GM19324 (cell line): ENCODE data around the gene MATN3.
A peak's percentile ranks its signal among the peaks of the same experiment; 100 is the strongest.

Source experiments
- ATAC-seq: cut with Tn5 transposase; IDR thresholded peaks from one replicate; pipeline ENCODE4 v1.9.1; 2021; ENCODE audit warnings: mild to moderate bottlenecking, moderate library complexity; ENCODE audit not compliant: unreplicated experiment, low FRiP score

Gene MATN3

DNA sequence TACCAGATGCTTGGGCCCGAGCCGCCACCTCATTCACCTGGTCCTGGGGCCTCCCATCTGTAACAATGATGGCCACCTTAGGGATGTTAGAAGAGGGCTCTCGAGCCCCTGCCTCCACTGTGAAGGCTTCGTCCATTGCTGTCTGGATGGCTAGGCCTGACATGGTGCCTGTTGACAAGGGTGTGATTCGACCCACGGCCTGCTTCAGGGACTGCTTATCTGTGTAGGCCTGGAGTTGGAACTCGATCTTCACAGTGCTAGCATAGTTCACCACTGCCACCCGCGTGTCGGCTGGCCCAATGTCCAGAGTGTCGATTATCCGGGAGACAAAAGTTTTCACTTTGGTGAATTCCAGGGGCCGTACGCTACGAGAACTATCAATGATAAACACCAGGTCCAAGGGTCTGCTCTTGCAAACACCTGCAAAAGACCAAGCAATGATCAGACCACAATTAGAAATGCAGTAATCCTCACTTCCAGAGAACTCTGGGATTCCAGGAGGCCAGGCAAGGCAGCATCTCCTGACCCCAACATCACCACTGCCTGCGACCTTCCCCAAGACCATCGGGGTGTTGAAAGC lies 6.5 kb downstream of the MATN3 start:
- no peak for ATAC-seq

DNA sequence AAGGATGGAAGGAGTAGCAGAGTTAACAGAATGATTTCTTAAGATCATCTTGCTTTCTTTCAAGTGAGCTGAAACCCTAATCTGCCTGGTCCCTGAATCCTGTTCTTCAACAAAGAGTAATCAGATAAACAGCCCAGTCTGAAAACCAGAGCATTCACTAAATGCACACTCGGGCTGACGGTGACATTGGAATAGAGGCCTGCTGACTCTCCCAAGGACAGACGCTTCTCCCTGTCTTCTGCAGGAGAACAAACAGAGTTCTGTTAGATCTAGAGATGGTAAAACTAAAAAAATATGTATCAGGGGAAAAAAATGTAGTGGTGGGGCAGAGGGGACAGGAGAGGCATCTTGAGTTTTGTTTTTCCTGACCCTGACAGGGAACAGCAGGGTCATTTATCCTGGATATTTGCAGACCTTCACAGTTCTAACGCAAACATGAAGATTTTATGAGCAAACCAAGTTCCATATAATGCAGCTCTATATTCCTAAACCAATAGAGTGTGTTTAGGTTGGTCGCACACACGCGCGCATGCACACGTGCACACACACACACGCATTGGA lies 7.3 kb downstream of the MATN3 start:
- no peak for ATAC-seq

DNA sequence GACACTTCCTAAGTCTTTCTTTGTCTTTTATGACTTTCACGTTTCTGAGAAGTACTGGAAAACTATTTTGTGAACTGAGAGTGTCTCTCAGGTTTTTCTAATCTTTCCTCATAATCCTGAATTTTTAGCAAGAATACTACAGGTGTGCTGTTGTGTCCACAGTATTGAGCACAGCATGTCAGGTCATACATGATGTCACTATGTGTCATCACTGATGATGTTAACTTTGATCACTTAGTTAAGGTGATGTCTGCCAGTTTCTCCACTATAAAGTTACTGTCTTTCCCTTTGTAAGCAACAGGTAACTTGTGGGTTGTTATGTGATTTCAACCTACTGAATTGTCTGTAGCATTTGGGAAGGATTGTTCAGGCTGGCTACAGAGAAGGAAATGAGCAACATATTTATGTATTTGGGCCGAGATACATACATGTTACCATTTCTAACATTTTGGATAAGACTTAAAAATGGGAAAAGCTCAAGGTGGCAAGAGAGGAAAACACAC lies 11.1 kb downstream of the MATN3 start:
- no peak for ATAC-seq

DNA sequence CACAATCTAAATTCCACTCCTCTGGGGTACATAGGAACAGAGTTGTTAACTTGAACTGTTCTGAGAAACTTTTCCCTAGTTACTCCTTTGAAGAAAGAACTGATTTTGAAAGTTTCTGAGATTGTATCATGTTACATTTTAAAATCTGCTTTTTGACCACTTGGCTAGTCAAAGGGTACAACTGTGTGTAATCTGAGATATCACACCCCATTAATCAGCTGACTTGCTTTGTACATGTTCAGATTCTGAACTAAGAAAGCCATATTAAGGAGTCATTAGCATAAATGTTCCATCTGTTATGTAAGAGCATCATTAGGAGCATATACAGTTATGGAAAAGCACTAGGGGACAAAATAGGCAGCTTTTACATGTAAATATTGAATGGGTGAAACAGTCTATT lies 18.7 kb downstream of the MATN3 start:
- ATAC-seq = no peak

DNA sequence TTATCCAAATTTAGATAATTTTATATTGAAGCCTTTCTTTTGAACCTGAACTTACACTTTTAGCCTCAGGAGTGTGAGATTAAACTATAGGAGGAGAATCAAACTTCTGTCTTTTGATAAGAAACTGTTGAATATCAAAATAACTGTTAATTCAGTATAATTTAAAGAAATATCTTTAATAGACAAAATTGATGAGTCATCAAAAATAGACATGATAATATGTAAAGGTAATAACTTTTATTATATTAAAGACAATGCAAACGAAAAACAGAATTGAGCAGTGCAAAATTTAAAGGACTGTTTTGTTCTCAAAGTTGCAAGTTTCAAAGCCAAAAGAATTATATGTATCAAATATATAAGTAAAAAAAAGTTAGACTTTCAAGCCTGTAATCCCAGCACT lies 20.6 kb downstream of the MATN3 start:
- no peak for ATAC-seq

DNA sequence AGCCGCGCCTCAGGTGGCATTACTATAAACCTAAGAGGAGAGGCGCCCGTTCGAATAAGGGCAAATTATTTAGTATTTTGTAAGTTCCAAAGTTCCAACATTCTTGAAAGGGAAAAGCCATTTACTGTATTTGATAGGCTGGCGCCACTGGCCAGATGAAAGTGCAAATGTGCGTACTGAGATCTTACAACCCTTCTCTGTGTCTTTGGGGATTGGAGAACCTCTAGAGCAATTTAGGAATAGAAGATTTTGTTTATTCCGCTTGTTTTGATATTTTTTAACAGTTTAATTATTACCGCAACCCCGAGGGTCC lies 22.1 kb downstream of the MATN3 start:
- ATAC-seq = no peak

DNA sequence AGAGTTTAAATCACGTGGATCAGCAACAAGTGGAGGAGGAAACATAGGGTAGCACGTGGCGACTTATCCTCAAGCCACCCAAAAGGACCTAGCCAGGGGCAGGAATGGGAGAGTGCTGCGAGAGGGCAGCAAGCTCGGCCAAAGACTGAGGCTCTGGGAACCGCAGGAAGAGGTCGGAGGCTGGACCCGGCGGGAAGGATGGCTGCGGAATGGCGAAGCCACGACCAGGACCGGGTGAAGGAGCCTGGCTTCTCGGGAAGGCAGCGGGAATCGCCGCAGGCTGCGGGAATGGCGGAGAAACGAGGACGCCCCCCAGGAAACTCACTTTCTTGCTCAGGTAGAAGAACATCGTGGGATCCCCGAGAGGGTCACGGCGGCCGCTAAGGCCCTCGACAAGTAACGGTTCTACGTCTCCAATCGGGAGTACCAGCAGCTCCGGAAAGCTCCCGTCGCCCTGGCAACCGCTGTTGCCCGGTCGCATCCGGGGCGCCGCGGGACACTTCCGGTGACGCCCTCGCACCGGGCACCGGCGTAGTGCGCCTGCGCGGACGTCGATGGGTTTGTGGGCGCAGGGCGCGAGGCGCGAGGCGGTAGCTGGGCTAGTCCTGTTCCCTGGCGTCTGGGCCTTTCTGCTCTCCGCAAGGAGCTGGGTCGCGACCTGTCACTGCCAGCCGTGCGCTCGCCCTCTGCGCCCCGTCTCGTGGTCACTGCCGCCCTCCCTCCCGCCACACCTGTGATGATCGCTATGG lies 22.6 kb downstream of the MATN3 start, which contains the start of gene WDR35:
TSS of gene WDR35 (minus strand) at position 439 of the 749 bp plus-strand sequence. CDS start at position 349, 90 bp downstream.
- peak; percentile 93 for ATAC-seq

DNA sequence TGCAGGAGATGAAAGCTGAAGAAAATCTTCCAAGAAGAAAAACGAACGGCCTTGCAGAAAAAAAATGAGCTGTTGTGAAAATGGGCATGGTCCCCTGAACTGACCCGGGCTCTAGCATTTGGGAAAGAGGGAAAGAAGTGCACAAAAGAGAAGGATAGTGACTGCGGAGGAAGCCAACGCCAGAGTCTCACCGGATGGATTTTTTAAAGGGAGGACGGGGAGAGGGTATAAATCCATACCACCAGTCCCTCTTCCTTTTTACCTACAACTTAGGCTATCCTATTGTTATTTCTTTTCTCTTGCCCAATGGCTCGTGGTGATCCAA lies 23.2 kb downstream of the MATN3 start:
- no peak for ATAC-seq

DNA sequence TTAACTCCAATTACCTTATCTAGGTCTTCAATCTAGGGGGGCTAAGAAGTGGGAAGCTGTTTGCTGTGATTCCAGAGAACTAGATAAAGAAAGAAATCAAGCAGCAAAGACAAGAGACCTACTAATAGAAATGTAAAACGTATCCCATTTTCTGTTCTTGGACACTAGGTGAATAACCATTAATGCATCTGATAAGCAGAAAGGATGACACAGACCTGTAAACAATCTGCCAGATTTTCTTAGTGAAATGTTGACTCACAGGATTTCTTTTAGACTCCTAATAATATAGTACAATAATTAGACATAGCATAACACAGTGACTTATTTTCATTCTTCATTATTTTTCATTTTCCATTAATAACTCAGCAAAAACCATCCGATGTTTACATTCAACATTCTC lies 23.9 kb downstream of the MATN3 start:
- no peak for ATAC-seq

DNA sequence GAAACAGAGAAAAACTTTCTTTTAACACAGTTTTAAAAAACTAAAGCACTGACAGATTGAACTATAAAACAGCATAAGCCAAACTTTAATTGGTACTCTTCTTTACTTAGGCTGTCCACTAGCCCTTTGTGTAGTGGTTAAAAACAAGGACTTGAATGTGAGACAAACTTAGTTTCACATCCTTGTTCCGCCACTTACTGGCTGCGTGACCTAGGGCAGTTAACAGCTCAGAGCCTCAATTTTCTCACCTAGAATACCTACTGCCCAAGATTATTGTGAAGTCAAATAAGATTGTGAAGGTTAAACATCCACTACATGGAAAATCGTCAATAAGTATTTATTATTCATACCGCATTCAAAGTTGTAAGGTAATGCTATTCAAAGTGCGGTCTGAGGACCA lies 24.5 kb downstream of the MATN3 start:
- peak; percentile 73 for ATAC-seq

DNA sequence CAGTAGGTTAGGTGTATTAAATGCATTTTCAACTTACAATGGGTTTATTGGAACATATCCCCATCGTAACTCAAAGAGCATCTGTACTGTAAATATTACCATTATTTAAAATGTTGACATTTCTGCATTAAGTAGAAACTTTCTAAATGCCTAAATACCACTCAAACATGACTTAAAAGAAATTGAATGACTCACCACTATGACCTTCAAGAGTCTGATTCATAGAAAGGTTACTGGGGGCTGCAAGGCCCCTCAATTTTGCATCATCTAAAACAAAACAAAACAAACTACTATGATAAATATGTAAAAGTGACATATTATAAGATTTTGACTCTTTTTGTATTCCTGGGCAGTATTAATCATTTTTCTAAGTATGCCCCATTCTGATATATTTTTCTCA lies 30.2 kb downstream of the MATN3 start:
- ATAC-seq = no peak

DNA sequence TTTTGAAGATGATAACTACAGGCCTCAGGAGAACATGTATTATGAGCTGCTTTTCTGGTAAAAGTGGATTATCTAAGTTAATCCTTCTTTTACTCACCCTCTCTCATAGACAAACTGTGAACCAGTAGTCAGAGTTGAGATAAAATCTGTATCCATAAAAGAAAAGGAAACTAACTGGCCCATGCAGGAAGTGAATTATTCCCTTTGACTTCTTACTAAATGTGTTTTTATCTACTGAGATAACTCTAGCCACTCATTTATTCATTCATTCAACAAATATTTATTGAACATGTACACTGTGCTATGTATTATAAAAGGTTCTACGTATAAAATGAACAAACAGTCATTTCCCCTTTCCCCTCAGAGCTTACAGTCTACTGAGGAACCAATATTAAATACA lies 32.5 kb downstream of the MATN3 start:
- ATAC-seq = no peak

DNA sequence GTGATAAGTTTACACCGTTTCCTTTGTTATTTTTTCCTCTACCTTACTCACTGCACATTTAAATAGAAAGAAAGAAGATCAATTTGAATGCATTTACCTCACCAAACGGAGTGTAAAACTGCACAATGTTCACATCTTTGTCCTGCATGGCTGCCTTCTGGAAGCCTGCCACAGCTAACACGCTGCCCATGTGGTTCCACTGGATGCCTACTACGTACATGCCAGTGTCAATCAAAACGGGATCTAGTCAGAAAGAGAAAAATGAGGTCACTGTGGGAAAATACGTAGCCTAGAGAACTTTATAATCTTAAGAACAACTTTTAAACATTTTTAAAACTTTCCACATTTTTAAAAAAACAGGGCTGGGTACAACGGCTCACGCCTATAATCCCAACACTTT lies 39.0 kb downstream of the MATN3 start:
- ATAC-seq = no peak

DNA sequence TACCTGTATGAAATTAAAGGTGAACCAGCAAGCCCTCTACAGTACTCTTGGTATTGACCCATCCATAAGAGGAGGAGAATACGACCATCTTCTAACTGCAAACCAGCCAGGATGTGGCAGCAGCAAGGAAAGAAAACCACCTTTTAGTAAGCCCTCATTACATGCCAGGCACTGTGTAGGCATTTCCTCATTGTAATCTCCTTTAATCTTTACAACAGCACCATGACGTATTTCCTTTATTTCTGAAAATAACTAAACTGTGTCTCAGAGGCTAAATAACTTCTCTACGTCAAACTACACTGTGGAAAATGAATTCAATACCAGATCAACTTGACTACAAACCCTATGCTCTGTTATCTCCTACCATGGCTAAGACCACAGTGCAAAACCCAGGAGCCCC lies 40.8 kb downstream of the MATN3 start:
- ATAC-seq = no peak

DNA sequence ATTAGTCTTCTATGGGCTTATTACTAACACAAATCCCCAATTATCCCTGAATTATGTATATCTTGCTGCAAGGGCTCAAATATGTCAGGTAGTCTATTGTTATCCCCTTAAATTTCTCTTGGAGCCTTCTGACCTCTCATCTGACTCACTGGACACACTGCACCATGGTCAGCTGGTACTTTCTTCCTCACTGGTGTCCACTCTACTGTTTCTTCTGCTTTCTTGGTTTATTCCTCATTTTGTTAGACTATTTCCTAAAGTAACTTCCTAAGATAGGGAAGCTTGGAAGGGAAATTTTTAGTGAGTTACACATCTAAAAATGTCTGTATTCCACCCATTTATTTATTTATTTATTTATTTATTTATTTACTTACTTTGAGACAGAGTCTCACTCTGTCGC lies 49.1 kb downstream of the MATN3 start:
- ATAC-seq = no peak

DNA sequence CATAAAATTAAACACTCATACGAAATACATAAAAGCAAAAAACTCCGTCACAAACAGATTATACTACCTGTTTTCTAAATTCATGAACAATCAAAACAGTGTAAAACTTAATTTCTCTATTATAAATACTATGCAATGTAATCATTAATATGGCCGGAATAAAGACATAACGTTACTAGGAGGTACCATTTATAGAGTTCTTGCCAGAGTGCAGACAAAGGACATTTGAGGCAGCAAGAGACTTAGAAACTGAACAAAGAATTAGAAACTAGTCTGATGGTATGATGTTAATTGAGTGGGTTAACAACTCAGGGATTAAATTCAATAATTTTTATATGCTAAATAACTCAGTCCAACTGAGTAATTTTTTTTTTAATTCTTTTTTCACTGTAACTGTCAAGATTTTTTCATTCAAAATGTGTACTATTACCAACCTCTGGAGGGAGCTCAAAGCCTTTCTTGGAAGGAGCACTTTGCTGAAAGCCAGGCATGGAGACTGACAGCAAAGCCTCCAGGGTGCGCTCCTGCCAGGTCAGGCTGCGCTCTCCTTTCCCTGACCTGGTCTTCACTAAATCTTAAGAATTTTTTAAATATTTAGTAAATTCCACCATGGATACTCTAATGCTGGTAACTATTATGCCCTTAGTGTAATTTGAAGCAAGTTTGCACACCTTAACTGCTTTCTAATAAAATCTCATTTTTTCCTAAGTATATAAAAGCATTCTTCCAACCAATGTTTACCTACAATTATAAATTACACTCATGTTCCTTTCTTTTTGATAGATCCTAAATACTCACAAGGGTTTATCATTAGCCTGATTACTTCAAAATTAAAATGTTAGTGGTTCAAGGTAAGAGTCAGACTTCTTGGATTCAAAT lies 56.7 kb downstream of the MATN3 start:
- ATAC-seq = peak; percentile 83

DNA sequence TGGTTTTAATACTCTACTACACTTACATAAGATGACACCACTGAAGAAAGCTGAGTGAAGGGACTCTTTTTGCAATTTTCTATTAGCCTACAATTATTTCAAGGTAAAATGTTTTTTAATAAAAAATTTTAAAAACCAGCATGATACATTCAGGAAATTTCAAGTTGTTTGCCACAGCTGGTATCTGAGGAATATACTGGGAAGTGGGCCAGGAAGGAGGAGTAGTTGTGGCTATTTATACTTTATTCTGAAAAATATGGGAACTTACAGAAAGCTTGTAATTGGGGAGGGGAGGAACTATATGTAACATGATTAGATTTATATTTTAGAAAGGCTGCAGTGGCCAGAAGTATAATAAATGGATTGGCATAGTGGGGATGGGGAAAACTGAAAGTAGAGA lies 63.4 kb downstream of the MATN3 start:
- no peak for ATAC-seq

DNA sequence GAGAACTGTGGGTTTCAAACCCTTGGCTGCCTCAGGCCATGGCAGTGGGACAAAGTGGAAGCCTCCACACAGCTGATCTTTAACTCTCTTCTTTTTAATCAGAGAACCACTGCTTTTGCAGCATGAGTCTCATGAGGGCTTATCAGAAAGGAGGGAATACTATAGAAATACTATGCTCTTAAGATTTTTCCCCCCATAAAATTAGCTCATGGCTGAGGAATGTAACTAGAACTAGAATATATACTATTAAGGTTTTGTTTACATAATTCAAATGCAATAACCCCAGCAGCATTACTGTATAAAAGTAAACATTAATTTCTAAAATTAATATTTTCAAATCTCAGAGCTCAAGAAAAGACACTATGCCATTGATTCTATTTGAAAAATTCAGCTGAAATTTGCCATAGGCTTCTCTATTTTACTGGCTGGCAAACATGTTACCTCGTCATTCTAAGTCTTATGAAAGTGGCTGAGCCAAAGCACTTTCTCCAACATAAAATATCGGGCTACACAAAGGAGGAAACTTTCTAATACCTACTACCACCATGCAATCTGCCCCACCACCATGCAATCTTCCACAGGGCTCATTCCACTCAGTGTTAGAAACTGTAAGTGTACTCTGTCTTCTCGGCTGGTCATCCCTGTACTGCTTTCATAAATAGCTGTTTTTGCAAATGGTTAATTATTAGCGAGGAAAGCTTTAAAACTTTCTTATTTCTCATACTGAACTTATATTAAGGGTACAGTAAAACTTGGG lies 65.1 kb downstream of the MATN3 start:
- no peak for ATAC-seq

DNA sequence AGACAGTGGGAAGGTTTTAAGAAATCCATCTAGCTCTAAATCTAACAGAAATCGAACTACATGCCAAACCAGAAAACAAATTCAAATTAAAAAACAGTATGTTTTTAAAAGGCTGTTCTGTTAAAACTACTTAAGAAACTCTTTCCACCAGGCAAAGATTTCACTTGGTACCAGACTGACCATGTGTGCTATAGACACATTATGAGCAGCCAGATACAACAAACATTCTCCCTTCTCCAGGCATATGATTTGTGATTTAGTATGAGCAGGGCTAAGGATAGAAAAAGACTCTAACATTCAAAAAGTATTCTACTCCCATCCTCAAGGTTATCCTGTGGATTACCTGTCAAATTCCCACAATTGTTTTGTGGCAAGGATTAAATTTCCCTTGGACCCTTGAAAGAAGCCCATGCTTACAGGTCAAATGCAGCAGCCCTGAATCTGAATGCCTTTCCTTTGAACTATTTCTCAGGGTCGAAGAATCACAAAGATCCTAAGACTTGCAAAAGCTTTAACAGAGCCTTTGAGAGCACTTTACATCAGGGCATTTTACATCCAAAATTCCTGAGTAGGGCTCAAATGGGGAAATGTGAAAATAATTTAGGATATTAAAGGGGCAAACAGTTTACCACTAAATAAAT lies 68.1 kb downstream of the MATN3 start:
- ATAC-seq = no peak

DNA sequence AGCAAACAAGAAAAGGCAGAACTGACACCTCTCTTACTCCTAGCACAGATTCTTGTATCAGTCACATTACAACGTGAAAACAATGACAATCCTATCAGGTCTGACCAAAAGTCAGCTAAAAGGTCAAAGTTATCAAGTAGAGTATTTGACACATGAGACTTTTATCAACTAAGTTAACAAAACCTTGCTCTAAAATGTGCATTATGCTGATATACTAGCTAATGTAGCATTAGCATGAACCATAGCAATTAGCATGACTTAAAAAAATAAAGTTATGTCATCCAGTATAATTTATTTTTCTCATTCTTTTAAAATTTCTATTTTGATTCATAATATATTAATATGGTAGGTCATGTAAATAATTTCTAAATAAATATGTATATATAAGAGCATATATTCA lies 69.3 kb downstream of the MATN3 start:
- ATAC-seq = no peak
